ENCODE results near the gene RNU5B-1.

DNA sequence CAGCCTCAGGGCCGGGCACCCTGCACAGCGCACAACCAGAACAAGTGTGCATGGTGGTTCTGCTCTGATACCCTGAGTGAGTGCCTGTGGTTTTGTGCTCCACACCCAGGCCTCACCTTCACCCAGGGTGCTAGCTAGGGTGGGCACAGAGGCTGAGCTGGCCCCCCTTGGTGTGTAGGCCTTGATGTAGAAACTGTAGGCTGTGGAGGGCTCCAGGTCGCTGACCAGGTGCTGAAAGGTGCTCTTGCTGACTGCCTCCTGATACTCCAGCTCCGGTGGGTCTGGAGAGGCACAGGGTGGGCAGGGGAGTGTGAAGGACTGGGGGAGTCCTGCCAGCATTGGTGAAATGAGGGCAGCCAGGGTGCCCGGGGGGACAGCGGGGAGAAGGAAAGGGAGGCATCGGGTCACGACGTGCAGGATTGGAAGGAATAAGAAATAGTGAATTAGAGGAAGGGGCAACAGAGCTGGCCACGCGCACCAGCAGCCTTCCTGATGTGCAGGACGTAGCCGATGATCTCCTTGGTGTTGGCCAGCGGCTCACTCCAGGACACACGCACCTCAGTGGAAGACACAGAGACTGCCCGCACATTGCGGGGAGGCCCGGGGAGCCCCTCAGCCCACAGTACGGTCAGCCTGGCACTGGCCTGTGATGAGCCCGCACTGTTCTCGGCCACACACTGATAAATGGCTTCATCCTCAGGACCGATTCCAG is 26.6 kb downstream of the RNU5B-1 start:
- TF ChIP-seq, protein P1, sequence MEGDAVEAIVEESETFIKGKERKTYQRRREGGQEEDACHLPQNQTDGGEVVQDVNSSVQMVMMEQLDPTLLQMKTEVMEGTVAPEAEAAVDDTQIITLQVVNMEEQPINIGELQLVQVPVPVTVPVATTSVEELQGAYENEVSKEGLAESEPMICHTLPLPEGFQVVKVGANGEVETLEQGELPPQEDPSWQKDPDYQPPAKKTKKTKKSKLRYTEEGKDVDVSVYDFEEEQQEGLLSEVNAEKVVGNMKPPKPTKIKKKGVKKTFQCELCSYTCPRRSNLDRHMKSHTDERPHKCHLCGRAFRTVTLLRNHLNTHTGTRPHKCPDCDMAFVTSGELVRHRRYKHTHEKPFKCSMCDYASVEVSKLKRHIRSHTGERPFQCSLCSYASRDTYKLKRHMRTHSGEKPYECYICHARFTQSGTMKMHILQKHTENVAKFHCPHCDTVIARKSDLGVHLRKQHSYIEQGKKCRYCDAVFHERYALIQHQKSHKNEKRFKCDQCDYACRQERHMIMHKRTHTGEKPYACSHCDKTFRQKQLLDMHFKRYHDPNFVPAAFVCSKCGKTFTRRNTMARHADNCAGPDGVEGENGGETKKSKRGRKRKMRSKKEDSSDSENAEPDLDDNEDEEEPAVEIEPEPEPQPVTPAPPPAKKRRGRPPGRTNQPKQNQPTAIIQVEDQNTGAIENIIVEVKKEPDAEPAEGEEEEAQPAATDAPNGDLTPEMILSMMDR (conservative IDR thresholded peaks at IDR 0.05; ENCODE audit: low read length) = no peak
- TF ChIP-seq EZH2phosphoT487 (IDR thresholded peaks at IDR 0.05; ENCODE audit: borderline replicate concordance, low read depth, low read length) = no peak

Data from OCI-LY7 (cell line).